Immature natural killer cell (primary cell): Measurements from ENCODE around the gene MOB3B. TPM values are rescaled to one million over a fixed set of nuclear protein-coding genes. Genes with fewer than 3 reads are reported as not detected.

Experiments
- DNase-seq, 3 donors: peaks; one replicate each; pipeline ENCODE4 v3.0.0; 2022; ENCODE audit warnings: mixed read lengths in 1 of 3
- H3K27ac Mint-ChIP-seq, 6 donors: one replicate each; pipeline ENCODE4 v1.8.0; 2020; ENCODE audit warnings: mixed read lengths in 6 of 6, mild to moderate bottlenecking in 5 of 6, inconsistent platforms in 4 of 6, moderate library complexity in 3 of 6
- H3K27me3 Mint-ChIP-seq, 3 donors: one replicate each; pipeline ENCODE4 v1.8.0; 2020 to 2021; ENCODE audit warnings: low read depth in 3 of 3, mild to moderate bottlenecking in 3 of 3, mixed read lengths in 3 of 3, moderate library complexity in 3 of 3, inconsistent platforms in 1 of 3
- H3K36me3 Mint-ChIP-seq, 3 donors: one replicate each; pipeline ENCODE4 v1.8.0; 2020; ENCODE audit warnings: mixed read lengths in 3 of 3, inconsistent platforms in 2 of 3, mild to moderate bottlenecking in 2 of 3
- H3K4me1 Mint-ChIP-seq, 2 donors: one replicate each; pipeline ENCODE4 v1.8.0; 2020; ENCODE audit warnings: inconsistent platforms in 2 of 2, mild to moderate bottlenecking in 2 of 2, mixed read lengths in 2 of 2, moderate library complexity in 1 of 2
- H3K4me3 Mint-ChIP-seq, 5 donors: one replicate each; pipeline ENCODE4 v1.8.0; 2020; ENCODE audit warnings: mild to moderate bottlenecking in 5 of 5, mixed read lengths in 5 of 5, inconsistent platforms in 3 of 5, moderate library complexity in 3 of 5
- H3K9me3 Mint-ChIP-seq, 6 donors: one replicate each; pipeline ENCODE4 v1.8.0; 2020; ENCODE audit warnings: mild to moderate bottlenecking in 6 of 6, mixed read lengths in 6 of 6, inconsistent platforms in 4 of 6, moderate library complexity in 3 of 6
- polyA plus RNA-seq, 3 donors: library from polyadenylated mRNA; unstranded; fragments of 300-500 nt; fragmentation: Illumina TruSeq; gene quantifications; one replicate each; pipeline ENCODE4 v1.2.3, GENCODE V29; 2021

Gene MOB3B
- polyA plus RNA-seq, 3 donors from 2014 or later, result 0.03 to 0.27 TPM; not detected in 1

- Mint-ChIP-seq H3K9me3 (peaks cover 0 to 5% (median 2%) of the 10 kb centered on the region in 6 donors), H3K36me3 (no peaks in the 10 kb centered on the region), H3K27ac (no peak overlapping the region), H3K4me3 (no peak overlapping the region), H3K27me3 (peaks cover 0 to 3% (median 0%) of the 10 kb centered on the region in 3 donors), H3K4me1 (peaks cover 0 to 14% of the 10 kb centered on the region in 2 donors)
- DNase-seq, result no peak
These were observed 34.0 kb downstream of the MOB3B start for GRCh38 chr9:27495480-27496134.

- DNase-seq, result no peak
- Mint-ChIP-seq H3K36me3 (no peaks in the 10 kb centered on the region), H3K27ac (no peak overlapping the region), H3K27me3 (peaks cover 0 to 3% (median 0%) of the 10 kb centered on the region in 3 donors), H3K4me1 (peaks cover 4 to 9% of the 10 kb centered on the region in 2 donors), H3K4me3 (no peak overlapping the region), H3K9me3 (peaks cover 0 to 5% (median 2%) of the 10 kb centered on the region in 6 donors)
These were observed 38.5 kb downstream of the MOB3B start for GRCh38 chr9:27491154-27491553.

- Mint-ChIP-seq H3K36me3 (no peaks in the 10 kb centered on the region), H3K4me3 (no peak overlapping the region), H3K27ac (no peak overlapping the region), H3K27me3 (no peaks in the 10 kb centered on the region), H3K9me3 (peaks cover 0 to 4% (median 2%) of the 10 kb centered on the region in 6 donors), H3K4me1 (peaks cover 21 to 28% of the 10 kb centered on the region in 2 donors)
- DNase-seq, result no peak
These were observed 40.3 kb downstream of the MOB3B start for GRCh38 chr9:27489087-27489876.

GRCh38 chr9:27487927-27488326 is 41.7 kb downstream of the MOB3B start:
- H3K4me1 Mint-ChIP-seq, result peaks cover 21 to 36% of the 10 kb centered on the region in 2 donors
- peak overlapping the region in 1 of 5 donors; percentile 8 for H3K4me3 Mint-ChIP-seq
- H3K9me3 Mint-ChIP-seq, result peaks cover 0 to 4% (median 0%) of the 10 kb centered on the region in 6 donors
- no peak overlapping the region for H3K27ac Mint-ChIP-seq
- H3K36me3 Mint-ChIP-seq, result no peaks in the 10 kb centered on the region
- no peak for DNase-seq
- no peaks in the 10 kb centered on the region for H3K27me3 Mint-ChIP-seq

GRCh38 chr9:27487128-27487640 is 42.4 kb downstream of the MOB3B start:
- Mint-ChIP-seq H3K9me3 (peaks cover 0 to 4% (median 0%) of the 10 kb centered on the region in 6 donors), H3K36me3 (no peaks in the 10 kb centered on the region), H3K4me3 (no peak overlapping the region), H3K27me3 (no peaks in the 10 kb centered on the region), H3K27ac (no peak overlapping the region), H3K4me1 (peaks cover 21 to 36% of the 10 kb centered on the region in 2 donors)
- DNase-seq, result no peak

- H3K27me3 Mint-ChIP-seq, result peaks cover 0 to 2% (median 0%) of the 10 kb centered on the region in 3 donors
- H3K9me3 Mint-ChIP-seq, result peaks cover 0 to 3% (median 0%) of the 10 kb centered on the region in 6 donors
- peak in 2 of 3 donors; percentile 1 to 2 for DNase-seq
- H3K27ac Mint-ChIP-seq, result peak overlapping the region in 2 of 6 donors; percentile 1 to 71
- H3K4me1 Mint-ChIP-seq, result peaks cover 21 to 36% of the 10 kb centered on the region in 2 donors
- H3K36me3 Mint-ChIP-seq, result no peaks in the 10 kb centered on the region
- H3K4me3 Mint-ChIP-seq, result peak overlapping the region in 2 of 5 donors; percentile 8 to 37
These were observed 44.5 kb downstream of the MOB3B start for GRCh38 chr9:27485158-27485557.

- Mint-ChIP-seq H3K4me1 (peaks cover 21 to 28% of the 10 kb centered on the region in 2 donors), H3K27ac (no peak overlapping the region), H3K27me3 (peaks cover 0 to 4% (median 2%) of the 10 kb centered on the region in 3 donors), H3K36me3 (peaks cover 0 to 2% (median 0%) of the 10 kb centered on the region in 3 donors), H3K9me3 (peaks cover under 1 to 8% (median 3%) of the 10 kb centered on the region in 6 donors), H3K4me3 (no peak overlapping the region)
- DNase-seq, result no peak
These were observed 46.0 kb downstream of the MOB3B start for GRCh38 chr9:27483576-27483975.

- Mint-ChIP-seq H3K4me3 (no peak overlapping the region), H3K27ac (no peak overlapping the region), H3K9me3 (peaks cover 3 to 17% (median 8%) of the 10 kb centered on the region in 6 donors), H3K4me1 (peaks cover 19 to 27% of the 10 kb centered on the region in 2 donors), H3K36me3 (peaks cover 0 to 7% (median 0%) of the 10 kb centered on the region in 3 donors), H3K27me3 (peaks cover 2 to 4% (median 2%) of the 10 kb centered on the region in 3 donors)
- no peak for DNase-seq
These were observed 46.9 kb downstream of the MOB3B start for GRCh38 chr9:27482709-27483108.

GRCh38 chr9:27478322-27478721 is 51.3 kb downstream of the MOB3B start:
- H3K4me3 Mint-ChIP-seq, result no peak overlapping the region

GRCh38 chr9:27476870-27477515 is 52.6 kb downstream of the MOB3B start:
- H3K36me3 Mint-ChIP-seq, result peaks cover 0 to 7% (median 0%) of the 10 kb centered on the region in 3 donors
- H3K27ac Mint-ChIP-seq, result no peak overlapping the region
- H3K9me3 Mint-ChIP-seq, result peaks cover 4 to 20% (median 10%) of the 10 kb centered on the region in 6 donors
- peaks cover 4 to 6% (median 5%) of the 10 kb centered on the region in 3 donors for H3K27me3 Mint-ChIP-seq
- DNase-seq, result no peak
- no peaks in the 10 kb centered on the region for H3K4me1 Mint-ChIP-seq
- no peak overlapping the region for H3K4me3 Mint-ChIP-seq

More at GRCh38 chr9:27478322-27478721, 51.3 kb downstream of the MOB3B start:
- no peak for DNase-seq
- no peak overlapping the region for H3K27ac Mint-ChIP-seq
- H3K36me3 Mint-ChIP-seq, result peaks cover 0 to 7% (median 0%) of the 10 kb centered on the region in 3 donors
- H3K9me3 Mint-ChIP-seq, result peaks cover 4 to 20% (median 10%) of the 10 kb centered on the region in 6 donors
- peaks cover 2 to 6% (median 5%) of the 10 kb centered on the region in 3 donors for H3K27me3 Mint-ChIP-seq
- H3K4me1 Mint-ChIP-seq, result no peaks in the 10 kb centered on the region

- H3K4me3 Mint-ChIP-seq, result no peak overlapping the region
- H3K27me3 Mint-ChIP-seq, result peaks cover 2 to 9% (median 5%) of the 10 kb centered on the region in 3 donors
These were observed 54.5 kb downstream of the MOB3B start for GRCh38 chr9:27475057-27475595.

GRCh38 chr9:27474305-27474704 is 55.3 kb downstream of the MOB3B start:
- Mint-ChIP-seq H3K27ac (no peak overlapping the region), H3K4me1 (no peaks in the 10 kb centered on the region), H3K36me3 (peaks cover 0 to 7% (median 0%) of the 10 kb centered on the region in 3 donors), H3K4me3 (no peak overlapping the region), H3K27me3 (peaks cover 1 to 9% (median 2%) of the 10 kb centered on the region in 3 donors), H3K9me3 (peaks cover 3 to 19% (median 11%) of the 10 kb centered on the region in 6 donors)
- no peak for DNase-seq

More at GRCh38 chr9:27475057-27475595, 54.5 kb downstream of the MOB3B start:
- H3K36me3 Mint-ChIP-seq, result peaks cover 0 to 7% (median 0%) of the 10 kb centered on the region in 3 donors
- no peak for DNase-seq
- H3K27ac Mint-ChIP-seq, result no peak overlapping the region
- peaks cover 3 to 20% (median 11%) of the 10 kb centered on the region in 6 donors for H3K9me3 Mint-ChIP-seq
- H3K4me1 Mint-ChIP-seq, result no peaks in the 10 kb centered on the region

GRCh38 chr9:27473111-27473529 is 56.5 kb downstream of the MOB3B start:
- no peak overlapping the region for H3K4me3 Mint-ChIP-seq
- H3K4me1 Mint-ChIP-seq, result no peaks in the 10 kb centered on the region

More at GRCh38 chr9:27473111-27473529, 56.5 kb downstream of the MOB3B start:
- no peaks in the 10 kb centered on the region for H3K36me3 Mint-ChIP-seq
- H3K9me3 Mint-ChIP-seq, result peaks cover 0 to 9% (median 4%) of the 10 kb centered on the region in 6 donors
- peaks cover 1 to 9% (median 2%) of the 10 kb centered on the region in 3 donors for H3K27me3 Mint-ChIP-seq
- H3K27ac Mint-ChIP-seq, result no peak overlapping the region
- DNase-seq, result no peak
